OCI-LY3 (cell line): ENCODE data around the gene CAV2.

Experiments used
- H2AFZ ChIP-seq: fragments of 200-600, 300-600 bp; shearing (Covaris generic); 2 replicates; pipeline ENCODE4 v1.6.0; 2014; ENCODE audit warnings: antibody characterized with exemption, low read depth, low read length
- H3K27ac ChIP-seq: fragments of 200-600, 300-600 bp; sonication (generic); 2 replicates; pipeline ENCODE4 v1.5.1; 2014; ENCODE audit warnings: mild to moderate bottlenecking, low read length, moderate library complexity, mixed read lengths
- H3K27me3 ChIP-seq: fragments of 200-600, 300-600 bp; sonication (generic); 2 replicates; pipeline ENCODE4 v1.6.1; 2014; ENCODE audit warnings: low read depth, low read length, mixed read lengths
- H3K36me3 ChIP-seq: fragments of 200-600, 300-600 bp; sonication (generic); replicated peaks from 2 replicates; pipeline ENCODE3; 2014; ENCODE audit warnings: low read depth, low read length, mixed read lengths
- H3K4me1 ChIP-seq: fragments of 300-600, 200-600 bp; sonication (generic); 2 replicates; pipeline ENCODE4 v1.6.1; 2014; ENCODE audit warnings: low read length, mixed read lengths
- H3K4me2 ChIP-seq: fragments of 200-600, 300-600 bp; sonication (generic); 2 replicates; pipeline ENCODE4 v1.6.1; 2014; ENCODE audit warnings: low read length, mixed read lengths
- H3K4me3 ChIP-seq: fragments of 300-600, 200-600 bp; sonication (generic); 2 replicates; pipeline ENCODE4 v1.5.1; 2014; ENCODE audit warnings: antibody characterized with exemption, mild to moderate bottlenecking, low read length, moderate library complexity
- H3K79me2 ChIP-seq: fragments of 300-600, 200-600 bp; shearing (Covaris generic); 2 replicates; pipeline ENCODE4 v1.6.1; 2014; ENCODE audit warnings: mild to moderate bottlenecking, low read length, mixed read lengths
- H3K9ac ChIP-seq: fragments of 300-600, 200-600 bp; shearing (Covaris generic); 2 replicates; pipeline ENCODE4 v1.6.0; 2014; ENCODE audit warnings: mild to moderate bottlenecking, low read length, moderate library complexity
- H3K9me3 ChIP-seq: fragments of 200-600, 300-600 bp; shearing (Covaris generic); 2 replicates; pipeline ENCODE4 v1.6.1; 2014; ENCODE audit warnings: low read length, mixed read lengths; ENCODE audit not compliant: insufficient read depth
- H4K20me1 ChIP-seq: fragments of 200-600, 300-600 bp; sonication (generic); 2 replicates; pipeline ENCODE4 v1.6.1; 2016; ENCODE audit warnings: low read length, mixed read lengths; ENCODE audit not compliant: insufficient read depth
- EZH2phosphoT487 ChIP-seq: fragments of 200-600 bp; shearing (Covaris generic); IDR thresholded peaks from 2 replicates; pipeline ENCODE4 v1.6.1; 2018; ENCODE audit warnings: antibody characterized with exemption, mixed run types, low read depth
- TF ChIP-seq, protein P1 (sequence below): fragments of 200-600, 300-600 bp; sonication (generic); IDR thresholded peaks from 2 replicates; pipeline ENCODE4 v1.5.1; 2014; ENCODE audit warnings: antibody characterized with exemption, low read length, low read depth

The CAV2 gene

DNA sequence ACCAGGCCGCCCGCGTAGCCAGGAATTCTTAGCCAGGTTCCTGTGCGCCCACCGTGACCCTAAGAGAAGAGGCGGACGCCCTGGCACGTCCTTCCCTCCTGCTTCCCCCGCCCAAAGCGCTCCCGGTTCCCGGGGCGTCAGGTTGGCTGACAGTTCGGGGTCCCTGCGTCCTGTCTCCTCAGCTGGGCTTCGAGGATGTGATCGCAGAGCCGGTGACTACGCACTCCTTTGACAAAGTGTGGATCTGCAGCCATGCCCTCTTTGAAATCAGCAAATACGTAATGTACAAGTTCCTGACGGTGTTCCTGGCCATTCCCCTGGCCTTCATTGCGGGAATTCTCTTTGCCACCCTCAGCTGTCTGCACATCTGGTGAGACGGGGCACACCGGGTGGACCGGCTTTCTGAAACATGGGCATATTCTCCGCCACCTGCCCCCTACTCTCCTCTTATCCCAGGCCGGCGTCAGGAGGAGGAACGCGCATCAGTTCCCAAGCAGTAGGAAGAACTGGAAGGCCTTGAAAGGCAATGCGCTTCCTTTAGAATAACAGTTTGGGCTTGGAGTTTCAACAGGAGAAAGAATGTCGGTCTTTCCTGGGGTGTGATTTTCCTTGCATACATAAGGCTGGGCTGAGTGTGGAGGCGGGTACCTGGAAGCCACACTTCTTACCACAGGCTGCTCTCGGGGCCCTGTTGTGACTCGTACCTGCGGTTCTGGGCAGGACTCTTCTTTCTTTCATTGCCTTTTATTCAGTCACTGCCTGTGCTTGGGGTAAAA lies 728 bp downstream of the CAV2 start:
- Histone ChIP-seq H3K79me2 (no peaks in the 10 kb centered on the region), H2AFZ (peak overlapping the region; percentile 3; the same call in 1 of the 2 replicates), H3K36me3 (no peaks in the 10 kb centered on the region), H3K9me3 (no peaks in the 10 kb centered on the region), H3K9ac (peak overlapping the region; percentile 58), H3K27ac (no peak overlapping the region), H3K4me2 (peak overlapping the region; percentile 55), H3K27me3 (no peaks in the 10 kb centered on the region), H4K20me1 (no peaks in the 10 kb centered on the region), H3K4me1 (no peaks in the 10 kb centered on the region), H3K4me3 (peak overlapping the region; percentile 79)
- TF ChIP-seq, protein P1, sequence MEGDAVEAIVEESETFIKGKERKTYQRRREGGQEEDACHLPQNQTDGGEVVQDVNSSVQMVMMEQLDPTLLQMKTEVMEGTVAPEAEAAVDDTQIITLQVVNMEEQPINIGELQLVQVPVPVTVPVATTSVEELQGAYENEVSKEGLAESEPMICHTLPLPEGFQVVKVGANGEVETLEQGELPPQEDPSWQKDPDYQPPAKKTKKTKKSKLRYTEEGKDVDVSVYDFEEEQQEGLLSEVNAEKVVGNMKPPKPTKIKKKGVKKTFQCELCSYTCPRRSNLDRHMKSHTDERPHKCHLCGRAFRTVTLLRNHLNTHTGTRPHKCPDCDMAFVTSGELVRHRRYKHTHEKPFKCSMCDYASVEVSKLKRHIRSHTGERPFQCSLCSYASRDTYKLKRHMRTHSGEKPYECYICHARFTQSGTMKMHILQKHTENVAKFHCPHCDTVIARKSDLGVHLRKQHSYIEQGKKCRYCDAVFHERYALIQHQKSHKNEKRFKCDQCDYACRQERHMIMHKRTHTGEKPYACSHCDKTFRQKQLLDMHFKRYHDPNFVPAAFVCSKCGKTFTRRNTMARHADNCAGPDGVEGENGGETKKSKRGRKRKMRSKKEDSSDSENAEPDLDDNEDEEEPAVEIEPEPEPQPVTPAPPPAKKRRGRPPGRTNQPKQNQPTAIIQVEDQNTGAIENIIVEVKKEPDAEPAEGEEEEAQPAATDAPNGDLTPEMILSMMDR = no peak
- no peak for TF ChIP-seq EZH2phosphoT487

DNA sequence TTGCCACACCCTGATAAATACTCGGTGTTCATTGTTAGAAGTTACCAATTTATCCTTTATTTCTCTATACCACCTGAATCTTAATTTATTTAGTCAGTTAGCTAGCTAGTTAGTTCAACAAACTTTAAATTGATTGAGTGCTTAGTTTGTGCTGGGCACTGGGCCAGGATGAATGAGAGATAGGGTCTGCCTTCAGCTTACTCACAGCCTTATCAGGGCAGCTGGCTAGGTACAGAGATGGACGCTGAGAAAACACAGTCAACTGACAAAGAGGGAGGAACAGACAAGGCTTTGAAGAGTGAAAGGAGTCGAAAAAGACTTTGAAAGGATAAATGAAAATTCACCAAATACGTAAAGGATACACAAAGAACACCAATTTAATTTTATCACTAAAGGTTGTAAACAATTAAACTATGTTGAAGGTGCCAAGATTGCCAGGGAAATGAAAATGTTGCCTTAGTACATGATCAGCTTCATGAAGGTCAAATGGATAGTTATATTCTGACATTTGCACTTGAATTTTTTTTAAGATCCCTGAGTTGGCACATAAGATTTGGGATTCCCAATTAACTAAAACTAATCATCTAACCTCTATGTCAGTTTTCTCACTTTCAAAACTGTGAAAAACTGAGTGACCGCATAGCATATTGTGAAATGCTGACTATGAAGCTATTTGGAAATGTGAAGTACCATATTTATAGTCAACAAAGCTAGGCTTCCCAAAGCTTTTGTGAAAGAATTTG lies 2.1 kb downstream of the CAV2 start:
- Histone ChIP-seq H3K4me2 (no peak overlapping the region), H3K9me3 (no peaks in the 10 kb centered on the region), H3K79me2 (no peaks in the 10 kb centered on the region), H3K27me3 (no peaks in the 10 kb centered on the region), H4K20me1 (no peaks in the 10 kb centered on the region), H3K9ac (no peak overlapping the region), H3K27ac (no peak overlapping the region), H3K4me3 (no peak overlapping the region), H3K36me3 (no peaks in the 10 kb centered on the region), H3K4me1 (no peaks in the 10 kb centered on the region), H2AFZ (no peak overlapping the region)
- no peak for TF ChIP-seq EZH2phosphoT487
- TF ChIP-seq, protein P1 = no peak

DNA sequence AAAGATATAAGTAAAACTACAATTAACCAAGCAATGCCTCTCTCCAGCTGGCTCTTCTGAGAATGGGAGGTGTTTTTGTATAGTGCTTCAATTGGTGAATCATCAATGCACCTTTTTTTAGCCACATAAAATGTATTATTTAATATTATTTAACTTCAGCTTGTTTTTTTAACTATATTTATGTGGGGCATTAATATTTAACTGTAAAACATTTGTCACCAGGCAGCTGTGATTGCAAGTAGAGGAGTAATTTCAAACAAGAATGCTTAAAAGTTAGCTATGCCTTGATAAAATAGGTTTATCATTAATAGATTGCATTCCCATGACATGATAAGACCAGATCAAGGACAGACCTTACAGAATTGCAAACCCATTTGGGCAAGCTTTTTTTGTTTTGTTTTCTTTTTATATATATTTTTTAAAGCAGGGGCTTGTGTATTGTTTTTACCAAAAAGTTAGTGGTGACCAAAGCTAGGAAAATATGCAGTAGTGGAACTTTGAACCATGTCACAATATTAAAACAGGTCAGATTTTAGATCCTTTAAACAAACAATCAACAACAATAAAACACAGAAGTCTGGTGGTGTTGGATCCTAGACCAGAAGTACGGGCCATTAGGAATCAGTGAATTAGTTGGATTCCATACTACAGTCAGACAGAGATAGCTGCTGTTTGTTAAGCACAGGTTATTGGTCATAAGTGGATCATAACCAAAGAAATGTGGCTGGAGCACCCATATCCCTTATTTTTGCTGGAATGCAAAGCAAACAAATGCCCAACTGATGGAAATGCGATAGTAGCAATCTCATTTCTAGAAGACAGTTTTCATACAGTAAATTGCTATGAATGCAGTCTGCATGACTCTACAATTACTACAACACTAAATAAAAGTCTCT lies 2.9 kb downstream of the CAV2 start:
- TF ChIP-seq EZH2phosphoT487 = no peak
- TF ChIP-seq, protein P1 = no peak
- Histone ChIP-seq H4K20me1 (no peaks in the 10 kb centered on the region), H3K9me3 (no peaks in the 10 kb centered on the region), H3K27me3 (no peaks in the 10 kb centered on the region), H3K4me3 (no peak overlapping the region), H3K4me2 (no peak overlapping the region), H3K36me3 (no peaks in the 10 kb centered on the region), H2AFZ (no peak overlapping the region), H3K4me1 (no peaks in the 10 kb centered on the region), H3K27ac (no peak overlapping the region), H3K9ac (no peak overlapping the region), H3K79me2 (no peaks in the 10 kb centered on the region)

DNA sequence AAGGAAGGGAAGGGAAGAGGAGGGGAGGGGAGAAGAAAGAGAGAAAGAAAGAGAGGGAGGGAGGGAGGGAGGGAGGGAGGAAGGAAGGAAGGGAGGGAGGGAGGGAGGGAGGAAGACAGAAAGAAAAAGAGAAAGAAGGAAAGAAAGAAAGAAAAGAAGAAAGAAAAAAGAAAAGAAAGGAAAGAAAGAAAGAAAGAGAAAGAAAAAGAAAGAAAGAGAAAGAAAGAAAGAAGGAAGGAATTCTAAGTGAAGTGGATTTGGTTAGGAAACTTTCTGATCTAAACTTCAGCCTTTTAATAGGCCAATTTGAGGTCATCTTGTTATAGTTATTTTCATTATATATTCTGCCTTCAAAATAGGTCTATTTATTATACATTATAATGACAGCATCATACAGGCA lies 4.3 kb downstream of the CAV2 start:
- H3K4me2 ChIP-seq = no peak overlapping the region
- no peaks in the 10 kb centered on the region for H3K27me3 ChIP-seq
- H3K4me1 ChIP-seq = peaks cover 12% of the 10 kb centered on the region
- no peak overlapping the region for H3K27ac ChIP-seq
- no peak for TF ChIP-seq EZH2phosphoT487
- TF ChIP-seq, protein P1 = no peak
- H3K9ac ChIP-seq = no peak overlapping the region
- no peaks in the 10 kb centered on the region for H3K79me2 ChIP-seq
- H3K9me3 ChIP-seq = no peaks in the 10 kb centered on the region
- no peak overlapping the region for H3K4me3 ChIP-seq
- no peaks in the 10 kb centered on the region for H4K20me1 ChIP-seq
- no peaks in the 10 kb centered on the region for H3K36me3 ChIP-seq
- H2AFZ ChIP-seq = no peak overlapping the region
